Effector memory CD4-positive, alpha-beta T cell (primary cell): Measurements from ENCODE around the gene GCGR.

Experiments used
- DNase-seq, 3 donors: peaks; one replicate each; pipeline ENCODE4 v3.0.0-alpha.2; 2020
- H3K27ac ChIP-seq: 2 replicates; pipeline ENCODE4 v1.7.0; 2013; ENCODE audit warnings: mild to moderate bottlenecking, low read length, moderate library complexity; ENCODE audit not compliant: insufficient read depth, poor library complexity, severe bottlenecking
- H3K27me3 ChIP-seq: replicated peaks from 2 replicates; pipeline ENCODE4 v1.7.0; 2013; ENCODE audit warnings: mild to moderate bottlenecking, low read length; ENCODE audit not compliant: insufficient read depth, control insufficient read depth, poor library complexity, severe bottlenecking
- H3K36me3 ChIP-seq: 2 replicates; pipeline ENCODE4 v1.7.0; 2013; ENCODE audit warnings: mild to moderate bottlenecking, low read length, moderate library complexity; ENCODE audit not compliant: control insufficient read depth, insufficient read depth
- H3K4me1 ChIP-seq: 2 replicates; pipeline ENCODE4 v1.7.0; 2013; ENCODE audit warnings: low read length, mild to moderate bottlenecking; ENCODE audit not compliant: control insufficient read depth, insufficient read depth, poor library complexity, severe bottlenecking
- H3K4me3 ChIP-seq: 2 replicates; pipeline ENCODE4 v1.7.0; 2013; ENCODE audit warnings: low read length, low read depth, mild to moderate bottlenecking; ENCODE audit not compliant: insufficient read depth, poor library complexity, severe bottlenecking
- H3K9me3 ChIP-seq: 2 replicates; pipeline ENCODE4 v1.7.0; 2013; ENCODE audit warnings: mild to moderate bottlenecking, low read length, moderate library complexity; ENCODE audit not compliant: control insufficient read depth
- total RNA-seq, 3 donors: gene quantifications; one replicate each; lab custom pipeline; 2026; lab: John Stamatoyannopoulos, UW

GCGR gene
- 0 reads per million in 3 donors for total RNA-seq

DNA sequence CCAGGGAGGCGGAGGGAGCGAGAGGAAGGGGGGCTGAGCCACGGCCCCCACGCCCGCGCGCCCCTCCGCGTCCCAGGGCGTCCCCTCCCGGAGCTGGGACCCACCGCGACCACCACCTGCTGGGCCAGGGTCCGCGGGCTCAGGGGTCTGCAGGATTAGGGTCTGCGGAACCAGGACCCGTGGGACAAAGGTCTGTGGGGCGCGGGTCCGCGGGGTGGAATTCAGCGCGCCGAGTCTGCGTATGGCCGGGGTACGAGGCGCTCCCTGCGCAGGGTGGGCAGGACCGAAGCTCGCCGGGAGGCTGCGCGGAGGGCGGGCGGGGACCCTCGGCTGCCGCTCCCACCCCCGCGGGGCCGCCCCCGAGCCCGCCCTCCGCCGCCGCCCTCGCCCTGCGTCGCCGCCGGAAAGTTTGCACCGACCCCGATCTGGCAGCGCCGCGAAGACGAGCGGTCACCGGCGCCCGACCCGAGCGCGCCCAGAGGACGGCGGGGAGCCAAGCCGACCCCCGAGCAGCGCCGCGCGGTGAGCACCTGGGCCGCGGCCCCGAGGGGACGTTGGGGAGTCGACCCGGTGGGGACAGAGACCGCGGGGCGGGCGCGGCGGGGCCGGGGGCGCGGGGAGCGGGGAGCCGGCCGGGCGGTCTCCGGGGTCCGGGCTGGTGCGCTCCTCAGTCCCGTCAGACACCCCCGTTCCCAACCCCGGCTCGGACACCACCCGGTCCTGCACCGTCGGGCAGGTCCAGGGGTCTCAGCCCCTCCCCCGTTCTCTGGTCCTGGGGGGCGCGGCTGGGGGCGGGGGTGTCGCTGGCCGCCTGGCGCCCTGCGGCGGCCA is at the start of gene GCGR:
TSS of gene GCGR (plus strand) at position 423 of the 831 bp plus-strand sequence. CDS start 4,869 bp downstream, outside the sequence.
- Histone ChIP-seq H3K36me3 (no peaks in the 10 kb centered on the region), H3K4me3 (no peak within 1 kb of the TSS), H3K27me3 (peaks cover 33% of the 10 kb centered on the region), H3K9me3 (no peaks in the 10 kb centered on the region), H3K4me1 (no peaks in the 10 kb centered on the region), H3K27ac (no peak within 1 kb of the TSS)
- DNase-seq, result no peak

DNA sequence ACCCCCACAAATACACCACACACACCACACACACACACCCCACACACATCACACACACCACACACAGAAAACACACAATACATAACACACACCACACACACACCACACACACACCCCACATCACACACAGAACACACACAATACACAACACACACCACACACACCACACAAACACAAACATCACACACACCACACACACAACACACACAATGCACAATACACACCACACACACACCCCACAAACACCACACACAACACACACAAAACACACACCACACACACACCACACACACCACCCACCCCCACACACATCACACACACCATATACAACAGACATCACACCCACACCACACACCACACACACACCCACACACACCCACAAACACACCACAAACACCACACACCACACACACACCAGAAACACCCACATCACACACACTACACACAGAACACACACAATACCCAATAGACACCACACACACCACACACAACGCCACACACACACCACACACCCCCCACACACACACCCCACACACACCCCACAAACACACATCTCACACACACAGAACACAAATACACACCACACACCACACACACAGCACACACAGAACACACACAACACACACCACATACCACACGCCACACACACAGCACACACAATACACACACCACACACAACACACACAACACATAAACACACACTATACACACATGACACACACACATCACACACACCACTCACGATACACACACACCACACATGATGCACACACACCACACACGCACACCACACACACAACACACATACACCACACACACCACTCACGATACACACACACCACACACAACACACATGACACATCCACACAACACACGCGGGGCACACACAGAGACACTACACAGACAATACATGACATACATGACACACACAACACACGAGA is 11.0 kb upstream of the GCGR start:
- no peak overlapping the region for H3K27ac ChIP-seq
- no peaks in the 10 kb centered on the region for H3K9me3 ChIP-seq
- no peak overlapping the region for H3K4me3 ChIP-seq
- no peaks in the 10 kb centered on the region for H3K36me3 ChIP-seq
- peaks cover 3% of the 10 kb centered on the region for H3K27me3 ChIP-seq
- H3K4me1 ChIP-seq, result no peaks in the 10 kb centered on the region
- DNase-seq, result no peak

DNA sequence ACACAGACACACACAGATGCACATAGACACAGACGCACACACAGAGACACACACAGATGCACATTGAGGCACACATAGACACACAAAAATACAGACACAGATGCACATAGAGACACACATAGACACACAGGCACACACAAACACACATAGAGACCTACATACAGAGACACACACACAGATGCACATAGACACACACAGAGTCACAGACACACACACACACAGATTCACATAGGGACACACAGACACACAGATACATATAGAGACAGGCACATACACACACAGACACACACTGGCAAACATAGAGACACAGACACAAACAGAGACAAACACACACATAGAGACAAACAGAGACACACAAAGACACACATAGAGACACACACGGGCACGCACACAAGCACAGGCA is 9.9 kb upstream of the GCGR start:
- no peak for DNase-seq
- Histone ChIP-seq H3K4me1 (no peaks in the 10 kb centered on the region), H3K27me3 (peaks cover 3% of the 10 kb centered on the region), H3K4me3 (no peak overlapping the region), H3K36me3 (no peaks in the 10 kb centered on the region), H3K27ac (no peak overlapping the region), H3K9me3 (no peaks in the 10 kb centered on the region)

DNA sequence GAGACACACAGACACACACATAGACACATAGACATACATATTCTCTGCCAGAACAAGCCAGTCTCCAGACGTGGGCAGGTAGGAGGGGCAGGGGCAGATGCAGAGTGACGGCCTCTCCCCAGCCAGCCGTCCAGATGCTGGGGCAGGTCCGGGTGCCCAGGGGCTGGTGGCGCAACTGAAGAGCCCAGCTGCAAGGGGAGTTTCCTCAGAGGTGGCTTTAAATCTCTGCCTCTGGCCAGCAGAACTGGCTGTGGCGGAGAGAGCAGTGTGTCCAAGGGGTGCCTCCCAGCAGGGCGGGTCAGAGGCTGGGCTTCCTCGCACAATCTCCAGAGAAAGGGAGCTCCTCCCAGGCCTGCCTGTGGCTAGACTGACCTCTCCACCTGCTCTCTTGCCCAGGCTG is 9.4 kb upstream of the GCGR start:
- no peak overlapping the region for H3K27ac ChIP-seq
- H3K36me3 ChIP-seq, result no peaks in the 10 kb centered on the region
- H3K4me3 ChIP-seq, result no peak overlapping the region
- H3K4me1 ChIP-seq, result no peaks in the 10 kb centered on the region
- no peak for DNase-seq
- peaks cover 3% of the 10 kb centered on the region for H3K27me3 ChIP-seq
- no peaks in the 10 kb centered on the region for H3K9me3 ChIP-seq

DNA sequence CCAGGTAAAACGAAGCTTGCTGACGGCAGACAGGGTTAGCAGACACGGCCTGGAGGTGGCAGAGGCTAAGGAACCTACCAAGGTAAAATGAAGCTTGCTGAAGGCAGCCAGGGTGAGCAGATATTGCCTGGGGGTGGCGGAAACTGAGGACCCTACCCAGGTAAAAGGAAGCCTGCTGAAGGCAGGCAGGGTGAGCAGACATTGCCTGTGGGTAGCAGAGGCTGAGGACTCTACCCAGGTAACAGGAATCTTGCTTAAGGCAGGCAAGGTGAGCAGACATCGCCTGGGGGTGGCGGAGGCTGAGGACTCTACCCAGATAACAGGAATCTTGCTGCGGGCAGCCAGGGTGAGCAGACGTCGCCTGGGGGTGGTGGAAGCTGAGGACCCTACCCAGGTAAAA is 2.6 kb upstream of the GCGR start:
- H3K27ac ChIP-seq, result no peak overlapping the region
- peaks cover 27% of the 10 kb centered on the region for H3K27me3 ChIP-seq
- no peak for DNase-seq
- no peaks in the 10 kb centered on the region for H3K4me1 ChIP-seq
- no peaks in the 10 kb centered on the region for H3K36me3 ChIP-seq
- no peak overlapping the region for H3K4me3 ChIP-seq
- no peaks in the 10 kb centered on the region for H3K9me3 ChIP-seq

DNA sequence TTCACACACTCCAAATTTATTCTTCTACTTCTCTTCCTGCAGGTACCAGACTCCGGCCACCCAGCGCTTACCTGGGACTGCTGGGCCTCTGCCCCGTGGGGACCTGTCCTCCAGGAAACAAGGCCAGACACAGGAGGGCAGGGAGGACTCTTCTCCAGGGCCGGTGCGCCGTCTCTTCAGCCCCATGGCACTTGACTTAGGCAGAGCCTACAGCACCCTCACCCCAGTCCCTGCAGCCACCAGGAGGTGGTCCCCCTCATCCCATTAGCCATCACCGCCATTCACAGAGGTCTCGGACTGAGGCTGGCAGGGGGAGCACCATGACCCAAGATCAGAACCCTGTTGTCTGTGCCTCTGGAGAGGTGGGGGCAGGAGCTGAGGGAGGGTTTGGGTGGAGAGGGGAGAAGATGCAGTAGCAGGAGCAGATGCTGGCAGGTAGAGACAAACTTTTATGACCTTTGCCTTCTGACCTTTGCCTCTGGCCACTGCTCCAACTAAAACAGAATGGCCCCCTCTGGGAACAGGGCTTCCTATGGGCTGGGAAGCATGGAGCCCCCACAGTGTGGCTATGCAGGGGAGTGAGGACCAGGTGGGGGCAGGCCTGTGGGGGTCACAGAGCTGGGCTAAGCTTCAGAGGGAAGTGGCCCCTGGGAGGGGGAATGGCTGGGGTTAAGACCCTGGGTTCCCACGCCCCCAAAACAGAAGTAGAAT is 1.7 kb upstream of the GCGR start:
- no peak overlapping the region for H3K4me3 ChIP-seq
- H3K9me3 ChIP-seq, result no peaks in the 10 kb centered on the region
- DNase-seq, result no peak
- peaks cover 32% of the 10 kb centered on the region for H3K27me3 ChIP-seq
- H3K27ac ChIP-seq, result no peak overlapping the region
- H3K4me1 ChIP-seq, result no peaks in the 10 kb centered on the region
- H3K36me3 ChIP-seq, result no peaks in the 10 kb centered on the region

DNA sequence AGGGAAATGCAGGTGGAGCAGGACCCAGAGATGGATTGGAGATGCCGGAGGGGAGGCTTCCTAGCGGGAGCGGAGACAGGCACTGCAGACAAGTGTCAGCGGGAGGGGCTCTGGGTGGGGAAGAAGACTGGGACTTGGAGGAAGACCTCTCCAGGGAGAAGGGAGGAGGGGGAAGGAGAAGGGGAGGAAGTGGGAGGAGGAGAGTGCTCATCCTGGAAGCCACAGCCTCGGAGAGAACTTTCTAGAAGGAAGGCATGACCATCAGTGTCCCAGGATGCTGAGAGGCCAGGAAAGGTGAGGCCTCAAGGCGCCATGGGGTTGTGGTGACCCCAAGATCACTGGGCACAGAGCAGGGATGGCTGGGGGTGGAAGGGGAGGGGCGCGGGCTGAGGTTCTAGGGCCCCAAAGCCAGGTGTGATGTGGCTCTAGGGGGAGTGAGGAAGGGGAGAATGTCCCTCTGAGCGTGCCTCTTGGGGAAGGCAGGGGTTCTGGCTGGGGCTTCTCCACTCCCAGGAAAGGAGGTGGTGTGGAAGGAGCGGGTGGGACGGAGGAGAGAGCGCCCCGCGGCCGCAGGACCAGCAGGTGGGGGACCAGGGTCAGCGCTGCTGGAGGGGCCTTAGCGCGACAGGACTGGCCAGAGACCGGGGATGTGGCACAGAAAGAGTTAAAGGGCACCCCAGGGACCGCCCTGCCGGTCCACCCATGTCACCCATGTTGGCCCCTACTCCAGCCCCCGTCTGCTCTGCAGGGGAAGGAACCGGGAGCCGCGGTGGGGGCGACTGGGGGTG is 900 bp upstream of the GCGR start:
- Histone ChIP-seq H3K27me3 (peaks cover 33% of the 10 kb centered on the region), H3K4me3 (no peak overlapping the region), H3K27ac (no peak overlapping the region)

DNA sequence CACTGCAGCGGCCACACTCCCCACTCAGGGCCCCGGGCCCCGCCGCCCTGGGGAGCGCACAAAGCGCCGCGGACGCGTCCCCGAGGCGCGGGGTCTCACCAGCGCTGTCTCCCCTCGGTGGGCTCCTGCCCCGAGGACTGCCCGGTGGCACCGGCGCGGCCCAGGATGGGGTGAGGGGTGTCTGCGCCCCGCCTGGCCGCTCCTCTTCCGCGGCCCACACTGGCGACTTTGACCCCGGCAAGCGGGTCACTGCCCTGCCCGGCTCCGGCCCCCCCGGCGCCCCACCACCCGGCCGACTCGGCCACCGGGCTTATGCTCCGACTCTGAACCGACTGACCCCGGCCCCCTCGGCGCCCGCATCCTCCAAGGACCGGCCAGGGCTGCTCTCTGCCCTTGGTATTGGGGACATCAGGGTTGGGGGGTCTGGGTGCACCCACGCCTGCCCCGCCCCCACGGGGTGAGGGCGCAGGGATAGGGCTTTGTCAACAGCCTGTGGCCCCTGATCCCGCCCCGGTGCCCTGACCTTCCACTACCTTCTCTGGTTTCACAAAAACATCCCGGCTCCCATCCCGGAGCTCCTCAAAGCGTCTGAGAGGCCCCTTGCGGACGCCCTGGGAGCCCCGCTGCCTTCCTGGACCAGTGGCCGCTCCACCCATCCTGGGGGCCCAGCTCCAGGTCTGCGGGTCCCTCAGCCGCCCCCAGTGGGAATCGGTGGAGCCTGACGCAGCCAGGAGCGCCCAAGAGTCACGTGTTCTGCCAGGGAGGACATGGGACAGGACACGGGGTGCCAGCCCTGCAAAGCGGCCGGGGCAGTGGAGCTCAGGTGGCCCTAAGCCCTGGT is 829 bp downstream of the GCGR start:
- H3K9me3 ChIP-seq, result no peaks in the 10 kb centered on the region
- DNase-seq, result no peak
- peaks cover 36% of the 10 kb centered on the region for H3K27me3 ChIP-seq
- no peaks in the 10 kb centered on the region for H3K36me3 ChIP-seq
- H3K4me3 ChIP-seq, result no peak overlapping the region
- no peaks in the 10 kb centered on the region for H3K4me1 ChIP-seq
- no peak overlapping the region for H3K27ac ChIP-seq

More for the DNA sequence above, 900 bp upstream of the GCGR start:
- Histone ChIP-seq H3K36me3 (no peaks in the 10 kb centered on the region), H3K4me1 (no peaks in the 10 kb centered on the region), H3K9me3 (no peaks in the 10 kb centered on the region)
- DNase-seq, result no peak
